ENCODE data around the gene CFAP54.
"Not testable (repeated sequence)": the region's sequence is repeated elsewhere in the genome, so short reads cannot be mapped to it uniquely, and the experiment has no call there.

Gene CFAP54

GRCh38 chr12:96474206-96474605, 15.2 kb upstream of the CFAP54 start:
- DNase-seq (ENCODE audit: low read depth in 2 of 2), result no peak

GRCh38 chr12:96478011-96478410, 11.4 kb upstream of the CFAP54 start:
- no peak for DNase-seq (ENCODE audit: low read depth in 2 of 2)

GRCh38 chr12:96482086-96482485, 7.3 kb upstream of the CFAP54 start:
- DNase-seq (ENCODE audit: low read depth in 2 of 2), result no peak

- DNase-seq (ENCODE audit: low read depth in 2 of 2), result no peak
Observed at GRCh38 chr12:96483116-96483515, 6.3 kb upstream of the CFAP54 start.

- DNase-seq (ENCODE audit: low read depth in 2 of 2), result no peak
Observed at GRCh38 chr12:96486751-96487613, 2.4 kb upstream of the CFAP54 start.

GRCh38 chr12:96487634-96488033, 1.7 kb upstream of the CFAP54 start:
- no peak for DNase-seq (ENCODE audit: low read depth in 2 of 2)

- DNase-seq (ENCODE audit: low read depth in 2 of 2), result no peak
Observed at GRCh38 chr12:96493106-96493505, 3.7 kb downstream of the CFAP54 start.

GRCh38 chr12:96494154-96494553, 4.8 kb downstream of the CFAP54 start:
- DNase-seq (ENCODE audit: low read depth in 2 of 2), result not testable (repeated sequence)

- no peak for DNase-seq (ENCODE audit: low read depth in 2 of 2)
Observed at GRCh38 chr12:96495155-96495554, 5.8 kb downstream of the CFAP54 start.

GRCh38 chr12:96495841-96496545, 6.6 kb downstream of the CFAP54 start:
- no peak for DNase-seq (ENCODE audit: low read depth in 2 of 2)

- DNase-seq (ENCODE audit: low read depth in 2 of 2), result no peak
Observed at GRCh38 chr12:96496944-96497343, 7.6 kb downstream of the CFAP54 start.

- DNase-seq (ENCODE audit: low read depth in 2 of 2), result no peak
Observed at GRCh38 chr12:96497855-96498254, 8.5 kb downstream of the CFAP54 start.

GRCh38 chr12:96500693-96501092, 11.3 kb downstream of the CFAP54 start:
- DNase-seq (ENCODE audit: low read depth in 2 of 2), result no peak

GRCh38 chr12:96501133-96501761, 11.9 kb downstream of the CFAP54 start:
- DNase-seq (ENCODE audit: low read depth in 2 of 2), result no peak

- DNase-seq (ENCODE audit: low read depth in 2 of 2), result no peak
Observed at GRCh38 chr12:96501908-96502307, 12.5 kb downstream of the CFAP54 start.

GRCh38 chr12:96502477-96502876, 13.1 kb downstream of the CFAP54 start:
- no peak for DNase-seq (ENCODE audit: low read depth in 2 of 2)

GRCh38 chr12:96502949-96503532, 13.7 kb downstream of the CFAP54 start:
- no peak for DNase-seq (ENCODE audit: low read depth in 2 of 2)

GRCh38 chr12:96503976-96504375, 14.6 kb downstream of the CFAP54 start:
- DNase-seq (ENCODE audit: low read depth in 2 of 2), result no peak

- no peak for DNase-seq (ENCODE audit: low read depth in 2 of 2)
Observed at GRCh38 chr12:96506776-96507175, 17.4 kb downstream of the CFAP54 start.

- DNase-seq (ENCODE audit: low read depth in 2 of 2), result no peak
Observed at GRCh38 chr12:96510306-96510764, 21.0 kb downstream of the CFAP54 start.

GRCh38 chr12:96513166-96513565, 23.8 kb downstream of the CFAP54 start:
- no peak for DNase-seq (ENCODE audit: low read depth in 2 of 2)

- no peak for DNase-seq (ENCODE audit: low read depth in 2 of 2)
Observed at GRCh38 chr12:96513681-96514080, 24.3 kb downstream of the CFAP54 start.

Data from stimulated activated CD4-positive, alpha-beta T cell treated with anti-CD3 and anti-CD28 coated beads, Interleukin-15, amount 100 ng/mL, for 48 hours (primary cell).